LNCaP clone FGC (cell line): Measurements from ENCODE around the gene PALMD.
A peak's percentile ranks its signal among the peaks of the same experiment; 100 is the strongest.

Experiments used
- DNase-seq: peaks from one replicate; pipeline ENCODE4 v3.0.0-alpha.2; 2011; ENCODE audit warnings: low read depth
- H3K4me3 ChIP-seq: 2 replicates; pipeline ENCODE4 v1.5.1; 2011; ENCODE audit warnings: mild to moderate bottlenecking, low read depth, low read length, control low read depth
- CTCF ChIP-seq: IDR thresholded peaks from 2 replicates; pipeline ENCODE4 v1.5.1; 2012; ENCODE audit warnings: mild to moderate bottlenecking; ENCODE audit not compliant: control insufficient read depth, insufficient read depth; ENCODE audit errors: extremely low read depth

PALMD gene

GRCh38 chr1:99731384-99731783, 85.5 kb downstream of the PALMD start:
- DNase-seq: no peak
- H3K4me3 ChIP-seq: no peak overlapping the region
- no peak for TF ChIP-seq CTCF

DNA sequence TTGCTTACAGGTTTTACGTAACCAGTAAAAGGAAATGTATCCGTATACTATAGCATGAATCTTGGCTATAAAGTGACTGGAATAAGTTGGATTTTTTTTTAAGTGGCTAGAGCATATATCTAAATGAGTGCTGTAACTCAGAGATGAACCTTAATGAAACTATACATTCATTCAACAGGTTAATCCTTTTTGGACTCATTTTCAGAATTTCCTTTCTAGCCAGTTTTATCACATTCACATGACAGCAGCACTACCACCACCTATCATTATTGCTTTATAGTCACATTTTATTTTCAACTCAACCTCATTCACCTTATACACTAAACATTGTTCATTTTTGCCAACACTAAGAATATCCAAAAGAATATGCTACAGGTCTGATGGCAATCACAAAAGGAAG, 89.9 kb downstream of the PALMD start:
- no peak for TF ChIP-seq CTCF
- H3K4me3 ChIP-seq: no peak overlapping the region
- DNase-seq: no peak

DNA sequence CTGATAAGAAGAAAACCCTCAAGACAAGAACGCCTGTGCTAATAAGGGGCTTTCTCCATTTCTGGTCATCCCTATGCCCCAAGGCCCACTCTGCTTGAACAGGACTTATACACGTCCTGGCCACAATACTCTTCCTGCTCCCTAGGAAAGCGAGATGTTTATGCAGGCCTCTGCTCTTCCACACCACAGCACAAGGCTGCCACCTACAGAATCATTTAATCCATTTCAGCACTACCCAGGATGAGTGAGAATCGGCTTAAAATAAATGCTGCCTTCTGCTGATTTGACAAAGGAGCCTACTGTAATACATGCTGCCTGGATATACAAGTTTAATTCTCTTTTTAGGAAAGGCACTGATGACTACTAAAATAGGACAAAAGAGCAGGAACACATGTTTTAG, 91.1 kb downstream of the PALMD start:
- no peak overlapping the region for H3K4me3 ChIP-seq
- no peak for DNase-seq
- TF ChIP-seq CTCF: peak; percentile 83

DNA sequence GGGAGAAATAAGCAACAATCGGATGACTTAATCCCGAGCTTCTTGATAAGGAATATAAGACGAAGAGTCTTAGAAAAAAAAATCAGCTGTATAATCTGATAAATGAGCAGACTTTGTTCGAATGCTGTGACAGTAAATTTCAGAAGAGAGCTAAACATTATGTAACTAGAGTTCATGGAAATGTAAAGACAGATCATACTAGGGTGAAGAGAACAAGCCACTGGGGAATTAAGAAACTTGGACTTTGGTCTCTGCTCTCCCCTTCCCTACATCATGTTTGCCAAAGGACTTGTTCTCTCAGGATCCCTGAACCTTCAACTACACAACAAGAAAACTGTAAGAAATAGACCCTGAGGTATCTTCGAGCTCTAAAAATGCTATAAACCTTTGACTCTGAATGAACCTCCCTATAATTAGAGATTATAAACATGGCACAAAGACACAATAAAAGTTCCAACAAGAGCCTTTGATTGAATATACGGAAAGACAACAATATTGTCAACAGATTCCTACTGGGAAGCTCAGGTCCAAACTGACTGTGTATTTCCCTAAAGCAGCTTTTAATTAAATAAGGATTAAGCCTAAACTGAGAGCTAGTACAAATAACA, 93.0 kb downstream of the PALMD start:
- DNase-seq: no peak
- H3K4me3 ChIP-seq: no peak overlapping the region

DNA sequence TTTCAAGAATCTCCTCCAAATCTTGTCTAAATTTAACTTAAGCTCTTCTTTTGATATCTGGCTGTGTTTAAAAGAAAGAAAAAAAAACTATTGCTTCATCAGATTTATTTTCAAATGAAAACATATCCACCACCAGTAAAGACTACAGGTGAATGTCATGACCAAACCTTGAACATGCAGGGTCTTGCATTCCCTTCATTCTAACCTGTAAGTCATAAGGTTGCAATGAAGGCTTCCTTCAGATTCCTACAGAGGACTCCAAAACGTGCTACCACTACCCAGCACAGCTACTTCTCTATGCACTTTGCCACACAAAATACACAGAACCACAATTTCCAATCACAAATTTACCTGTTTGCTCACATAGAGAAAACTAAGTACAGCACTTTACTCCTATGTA, 94.2 kb downstream of the PALMD start:
- no peak for TF ChIP-seq CTCF
- H3K4me3 ChIP-seq: no peak overlapping the region
- no peak for DNase-seq

More for the DNA sequence above, 93.0 kb downstream of the PALMD start:
- no peak for TF ChIP-seq CTCF
